H1 (cell line): ENCODE measurements around the gene HSF5. TPM values are rescaled to one million over a fixed set of nuclear protein-coding genes. Genes with fewer than 3 reads are reported as not detected.

Experiments used
- CTCF ChIA-PET: fragments of 300-600 bp; sonication (Branson Sonifier 250); formaldehyde crosslinking; loops from one replicate; lab custom pipeline; 2021; ENCODE audit not compliant: partially characterized antibody; lab: Charles Lee
- POLR2A ChIA-PET: fragments of 300-600 bp; sonication (Branson Sonifier 250); formaldehyde crosslinking; loops from one replicate; lab custom pipeline; 2021; ENCODE audit warnings: inconsistent platforms; ENCODE audit not compliant: partially characterized antibody; lab: Charles Lee
- DNase-seq, 2 experiments: peaks; one replicate each; pipeline versions ENCODE4 v3.0.0 to v3.0.0-alpha.2; 2010 to 2022; ENCODE audit warnings: low spot score in 2 of 2, low read depth in 1 of 2, mixed read lengths in 1 of 2
- FAIRE-seq: peaks from 2 replicates; lab custom pipeline; 2011; peaks lifted over from hg19 to GRCh38; lab: Jason Lieb, UNC
- H2AFZ ChIP-seq: 2 replicates; pipeline ENCODE4 v1.8.1; 2012; ENCODE audit warnings: low read length, inconsistent platforms
- H2AK5ac ChIP-seq: 2 replicates; pipeline ENCODE4 v1.6.1; 2013; ENCODE audit warnings: low read depth, low read length
- H2BK120ac ChIP-seq: replicated peaks from 2 replicates; pipeline ENCODE3; 2013; ENCODE audit warnings: low read depth, low read length, inconsistent platforms
- H2BK12ac ChIP-seq: 2 replicates; pipeline ENCODE4 v1.6.1; 2013; ENCODE audit warnings: low read depth, low read length
- H2BK15ac ChIP-seq: 2 replicates; pipeline ENCODE4 v1.6.1; 2013; ENCODE audit warnings: low read length
- H2BK20ac ChIP-seq: 2 replicates; pipeline ENCODE4 v1.6.1; 2013; ENCODE audit warnings: low read length
- H2BK5ac ChIP-seq: 2 replicates; pipeline ENCODE4 v1.6.1; 2013; ENCODE audit warnings: low read depth, low read length
- H3K14ac ChIP-seq: 2 replicates; pipeline ENCODE4 v1.6.1; 2013; ENCODE audit warnings: inconsistent platforms; ENCODE audit not compliant: insufficient read length
- H3K18ac ChIP-seq: 2 replicates; pipeline ENCODE4 v1.6.1; 2013; ENCODE audit warnings: low read length; ENCODE audit errors: extremely low read depth
- H3K23ac ChIP-seq: 2 replicates; pipeline ENCODE4 v1.6.1; 2013; ENCODE audit warnings: inconsistent platforms; ENCODE audit not compliant: insufficient read length
- H3K23me2 ChIP-seq: 2 replicates; pipeline ENCODE4 v1.6.1; 2013; ENCODE audit warnings: low read depth, low read length
- H3K27ac ChIP-seq: 2 replicates; pipeline ENCODE4 v1.6.1; 2011; ENCODE audit warnings: low read depth, low read length, inconsistent platforms
- H3K27me3 ChIP-seq, 4 experiments: replicated peaks in 1 of 4; 1 replicate in 1 of 4; 2 replicates in 3 of 4; pipeline versions ENCODE4 v1.6.1 to v1.8.1; 2011 to 2013; ENCODE audit warnings: low read length in 3 of 4, mild to moderate bottlenecking in 3 of 4, inconsistent platforms in 2 of 4, mixed read lengths in 2 of 4, moderate library complexity in 1 of 4; ENCODE audit not compliant: control insufficient read depth in 3 of 4, insufficient read depth in 3 of 4; ENCODE audit errors: extremely low read depth in 1 of 4
- H3K36me3 ChIP-seq, 4 experiments: 2 replicates each; pipeline versions ENCODE4 v1.6.1 to v1.8.1; 2011 to 2013; ENCODE audit warnings: mild to moderate bottlenecking in 4 of 4, low read length in 3 of 4, moderate library complexity in 2 of 4, control low read depth in 1 of 4, inconsistent platforms in 1 of 4; ENCODE audit not compliant: insufficient read depth in 4 of 4, control insufficient read depth in 2 of 4
- H3K4ac ChIP-seq: replicated peaks from 2 replicates; pipeline ENCODE3; 2013; ENCODE audit warnings: low read length, low read depth, mixed read lengths, inconsistent platforms; ENCODE audit not compliant: insufficient read length
- H3K4me1 ChIP-seq, 4 experiments: replicated peaks in 1 of 4; 1 replicate in 1 of 4; 2 replicates in 3 of 4; pipeline versions ENCODE4 v1.6.1 to v1.8.1; 2011 to 2013; ENCODE audit warnings: low read length in 3 of 4, inconsistent platforms in 2 of 4, mixed read lengths in 1 of 4; ENCODE audit not compliant: insufficient read depth in 4 of 4, control insufficient read depth in 3 of 4
- H3K4me2 ChIP-seq, 2 experiments: 2 replicates each; pipeline versions ENCODE4 v1.6.1 to v1.8.1; 2011 to 2013; ENCODE audit warnings: low read depth in 2 of 2, low read length in 2 of 2, control low read depth in 1 of 2, inconsistent platforms in 1 of 2, mild to moderate bottlenecking in 1 of 2; ENCODE audit not compliant: insufficient read depth in 1 of 2
- H3K4me3 ChIP-seq, 4 experiments: fragments of 200-600, 300-600 bp in 1 of 4; sonication (generic), shearing (Covaris generic), sonication (Bioruptor Twin) in 1 of 4; 2 replicates each; pipeline versions ENCODE4 v1.5.1 to v1.8.1; 2011 to 2016; ENCODE audit warnings: low read length in 4 of 4, low read depth in 3 of 4, control low read depth in 2 of 4, inconsistent platforms in 2 of 4, mild to moderate bottlenecking in 2 of 4, mixed read lengths in 1 of 4, moderate library complexity in 1 of 4; ENCODE audit not compliant: insufficient read depth in 2 of 4; ENCODE audit errors: extremely low read depth in 1 of 4
- H3K56ac ChIP-seq: replicated peaks from 2 replicates; pipeline ENCODE3; 2013; ENCODE audit warnings: low read depth, mild to moderate bottlenecking, mixed read lengths, low read length, inconsistent platforms; ENCODE audit not compliant: insufficient read length
- H3K79me1 ChIP-seq: 2 replicates; pipeline ENCODE4 v1.6.1; 2013; ENCODE audit warnings: low read depth, low read length, control low read depth
- H3K79me2 ChIP-seq, 2 experiments: 2 replicates each; pipeline versions ENCODE4 v1.6.1 to v1.8.1; 2012 to 2013; ENCODE audit warnings: low read length in 2 of 2, mild to moderate bottlenecking in 2 of 2, inconsistent platforms in 1 of 2; ENCODE audit not compliant: insufficient read depth in 2 of 2, control insufficient read depth in 1 of 2
- H3K9ac ChIP-seq, 4 experiments: replicated peaks in 1 of 4; 1 replicate in 1 of 4; 2 replicates in 3 of 4; pipeline versions ENCODE4 v1.6.1 to v1.8.1; 2011 to 2013; ENCODE audit warnings: low read depth in 3 of 4, low read length in 3 of 4, control low read depth in 2 of 4, mild to moderate bottlenecking in 2 of 4, moderate library complexity in 2 of 4, inconsistent platforms in 1 of 4; ENCODE audit errors: extremely low read depth in 1 of 4
- H3K9me3 ChIP-seq, 2 experiments: 2 replicates each; pipeline versions ENCODE4 v1.6.1 to v1.8.1; 2012 to 2013; ENCODE audit warnings: mild to moderate bottlenecking in 2 of 2, moderate library complexity in 2 of 2, control low read depth in 1 of 2, inconsistent platforms in 1 of 2, low read depth in 1 of 2, low read length in 1 of 2, mixed read lengths in 1 of 2; ENCODE audit not compliant: insufficient read depth in 2 of 2
- H4K20me1 ChIP-seq, 2 experiments: replicated peaks in 1 of 2; 2 replicates each; pipeline versions ENCODE3 to v1.8.1; 2011 to 2013; ENCODE audit warnings: inconsistent platforms in 2 of 2, low read length in 2 of 2, mild to moderate bottlenecking in 1 of 2; ENCODE audit not compliant: insufficient read depth in 2 of 2, control insufficient read depth in 1 of 2
- H4K5ac ChIP-seq: 2 replicates; pipeline ENCODE4 v1.6.1; 2013; ENCODE audit warnings: low read length, low read depth, mixed read lengths, inconsistent platforms; ENCODE audit not compliant: insufficient read length
- H4K8ac ChIP-seq: 2 replicates; pipeline ENCODE4 v1.8.0; 2013; ENCODE audit warnings: mild to moderate bottlenecking, moderate library complexity, low read length, inconsistent platforms; ENCODE audit not compliant: insufficient read depth; ENCODE audit errors: extremely low read depth
- H4K91ac ChIP-seq: replicated peaks from 2 replicates; pipeline ENCODE3; 2013; ENCODE audit warnings: low read length, mixed read lengths, inconsistent platforms; ENCODE audit not compliant: insufficient read length
- EZH2 ChIP-seq: fragments of 200-600 bp; sonication (generic); IDR thresholded peaks from 2 replicates; pipeline ENCODE4 v1.7.1; 2012; ENCODE audit warnings: low read depth, mild to moderate bottlenecking, moderate library complexity, low read length, inconsistent platforms; ENCODE audit not compliant: severe bottlenecking
- RXRA ChIP-seq: IDR thresholded peaks from 2 replicates; pipeline ENCODE4 v1.6.1; 2011; ENCODE audit warnings: low read depth, mild to moderate bottlenecking, low read length, moderate library complexity; ENCODE audit not compliant: insufficient read depth
- SP4 ChIP-seq: IDR thresholded peaks from 2 replicates; pipeline ENCODE4 v1.6.1; 2012; ENCODE audit warnings: low read length, inconsistent platforms
- TAF7 ChIP-seq: optimal IDR thresholded peaks from 2 replicates; pipeline ENCODE3; 2011; ENCODE audit warnings: low read depth, mild to moderate bottlenecking, inconsistent platforms, low read length, moderate library complexity, borderline replicate concordance
- WGBS, 2 experiments: shearing (Covaris generic) in 1 of 2; methylation state at CpG; one replicate each; pipeline versions ENCODE4 v1.1.6 to v1.1.7; 2013 to 2015; ENCODE audit warnings: low lambda C conversion rate in 2 of 2, mixed read lengths in 2 of 2, inconsistent platforms in 1 of 2, low coverage in 1 of 2, missing lambda C conversion rate in 1 of 2; ENCODE audit not compliant: insufficient replicate concordance in 2 of 2, insufficient coverage in 1 of 2, insufficient read length in 1 of 2; ENCODE audit errors: extremely low coverage in 1 of 2, missing lambda C conversion rate in 1 of 2; 5-methylcytosine and 5-hydroxymethylcytosine counted together
- polyA plus RNA-seq, 7 experiments: library from polyadenylated mRNA; depleted of rRNA in 3 of 7; stranded (reverse) in 5 of 7; unstranded in 2 of 7; fragments of >200 nt in 5 of 7; fragments of 200-250 nt in 2 of 7; gene quantifications; 1 replicate in 5 of 7; 2 replicates in 1 of 7; 4 replicates in 1 of 7; pipeline versions ENCODE4 v1.2.1 to v1.2.3, GENCODE V29; 2011 to 2013; ENCODE audit warnings: missing spikeins in 2 of 7, mixed read lengths in 2 of 7
- total RNA-seq: library from RNA; stranded (reverse); fragmentation: NEBNext Ultra II Directional; extraction: Animal tissue kit (Norgen Biotek cat#: 25700); gene quantifications from 2 replicates; pipeline ENCODE4 v1.2.1, GENCODE V29; 2021
- TF ChIP-seq, protein P1 (sequence below): IDR thresholded peaks from 2 replicates; pipeline ENCODE4 v1.6.1; 2012; ENCODE audit warnings: inconsistent platforms
- TF ChIP-seq, protein P2 (sequence below), 3 experiments: IDR thresholded peaks; 1 replicate in 2 of 3; 2 replicates in 1 of 3; pipeline versions ENCODE4 v1.5.1 to v1.6.1; 2011; ENCODE audit warnings: low read length in 3 of 3, mild to moderate bottlenecking in 3 of 3, inconsistent platforms in 2 of 3, low read depth in 1 of 3, moderate library complexity in 1 of 3; ENCODE audit not compliant: insufficient read depth in 1 of 3; ENCODE audit errors: control extremely low read depth in 1 of 3

HSF5 gene
- total and polyA plus RNA-seq, 2 of the 8 experiments (the other 6 are each of a cell fraction or from before 2014, with no cell fraction given) = not detected

DNA sequence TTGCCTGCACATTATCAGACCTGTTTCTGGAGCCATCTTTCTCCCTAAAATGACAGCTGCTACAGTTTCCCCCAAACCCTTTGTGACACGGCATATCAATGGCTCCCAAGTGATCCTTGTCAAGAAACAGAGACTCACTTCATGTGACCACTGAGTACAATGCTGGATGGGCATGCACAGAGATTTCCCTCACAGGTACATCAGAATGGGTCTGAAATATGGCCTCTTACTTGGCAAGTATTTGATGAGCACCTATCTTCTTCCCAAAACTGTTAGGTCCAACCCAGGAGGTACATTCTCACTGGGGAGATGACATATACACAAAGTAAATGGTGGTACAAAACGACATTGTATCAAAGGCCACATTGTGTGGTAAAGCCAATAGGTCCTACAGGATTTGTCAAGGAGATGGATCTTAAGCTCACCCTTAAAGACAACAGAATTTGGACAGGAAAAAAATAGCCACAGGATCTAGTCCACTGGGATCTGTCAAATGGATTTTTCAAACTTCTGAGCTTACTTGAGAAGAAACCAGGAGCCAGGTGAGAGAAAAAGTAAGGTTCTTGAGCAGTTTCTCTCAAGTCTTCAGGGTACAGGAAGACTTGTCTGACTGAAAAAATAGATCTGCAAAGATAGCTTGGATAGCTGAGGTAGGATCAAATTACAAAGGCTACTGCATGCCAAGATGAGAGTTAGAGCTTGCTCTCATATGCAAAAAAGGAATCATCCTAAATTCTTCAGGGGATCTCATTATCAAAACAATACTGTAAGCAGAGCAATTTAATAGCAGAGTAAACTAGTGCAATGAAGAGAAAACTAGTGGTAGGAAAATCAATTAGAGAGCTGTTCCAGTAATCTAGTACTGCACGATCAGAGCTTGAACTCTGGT lies 99.7 kb downstream of the HSF5 start:
- Histone ChIP-seq H4K91ac (no peak overlapping the region), H3K14ac (no peak overlapping the region), H2BK5ac (peak overlapping the region; percentile 2; the same call in 1 of the 2 replicates), H2AK5ac (no peak overlapping the region), H3K9ac (no peak overlapping the region), H3K4me1 (peaks cover 3 to 18% (median 6%) of the 10 kb centered on the region in 4 experiments; a peak in 5 of 7 replicates), H2AFZ (no peak overlapping the region), H2BK120ac (no peak overlapping the region), H3K79me2 (no peaks in the 10 kb centered on the region), H4K5ac (no peak overlapping the region), H4K20me1 (no peaks in the 10 kb centered on the region), H3K27me3 (no peaks in the 10 kb centered on the region; a peak in 1 of 7 replicates), H3K4me2 (peak overlapping the region; percentile 42 to 57), H2BK15ac (no peak overlapping the region), H3K79me1 (no peaks in the 10 kb centered on the region), H3K36me3 (no peaks in the 10 kb centered on the region), H3K4me3 (peak overlapping the region in 1 of 4 experiments; percentile 32; a peak in 2 of 8 replicates), H3K23ac (no peak overlapping the region), H4K8ac (no peak overlapping the region), H3K18ac (no peak overlapping the region), H3K9me3 (no peaks in the 10 kb centered on the region), H3K27ac (no peak overlapping the region)
- WGBS, 2 experiments = 72% methylated on average over 3 of the region's 3 CpGs; no CpG with 5 or more reads in 1 of the 2 experiments
- FAIRE-seq (no peak), DNase-seq (no peak)
- CTCF ChIA-PET = interaction anchor here (0.6 to 2.4 kb wide), 9 partner anchors 9 to 190 kb away, joined by 3 to 14 read pairs (median 4); no protein-coding TSS in a partner anchor
- TF ChIP-seq, protein P1, sequence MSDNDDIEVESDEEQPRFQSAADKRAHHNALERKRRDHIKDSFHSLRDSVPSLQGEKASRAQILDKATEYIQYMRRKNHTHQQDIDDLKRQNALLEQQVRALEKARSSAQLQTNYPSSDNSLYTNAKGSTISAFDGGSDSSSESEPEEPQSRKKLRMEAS = no peak
- TF ChIP-seq TAF7 (no peak), RXRA (no peak), EZH2 (no peak), SP4 (no peak)
- TF ChIP-seq, protein P2, sequence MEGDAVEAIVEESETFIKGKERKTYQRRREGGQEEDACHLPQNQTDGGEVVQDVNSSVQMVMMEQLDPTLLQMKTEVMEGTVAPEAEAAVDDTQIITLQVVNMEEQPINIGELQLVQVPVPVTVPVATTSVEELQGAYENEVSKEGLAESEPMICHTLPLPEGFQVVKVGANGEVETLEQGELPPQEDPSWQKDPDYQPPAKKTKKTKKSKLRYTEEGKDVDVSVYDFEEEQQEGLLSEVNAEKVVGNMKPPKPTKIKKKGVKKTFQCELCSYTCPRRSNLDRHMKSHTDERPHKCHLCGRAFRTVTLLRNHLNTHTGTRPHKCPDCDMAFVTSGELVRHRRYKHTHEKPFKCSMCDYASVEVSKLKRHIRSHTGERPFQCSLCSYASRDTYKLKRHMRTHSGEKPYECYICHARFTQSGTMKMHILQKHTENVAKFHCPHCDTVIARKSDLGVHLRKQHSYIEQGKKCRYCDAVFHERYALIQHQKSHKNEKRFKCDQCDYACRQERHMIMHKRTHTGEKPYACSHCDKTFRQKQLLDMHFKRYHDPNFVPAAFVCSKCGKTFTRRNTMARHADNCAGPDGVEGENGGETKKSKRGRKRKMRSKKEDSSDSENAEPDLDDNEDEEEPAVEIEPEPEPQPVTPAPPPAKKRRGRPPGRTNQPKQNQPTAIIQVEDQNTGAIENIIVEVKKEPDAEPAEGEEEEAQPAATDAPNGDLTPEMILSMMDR (IDR thresholded peaks at IDR 0.05; ENCODE audit: control extremely low read depth in 1 of 3, insufficient read depth in 1 of 3, low read depth in 1 of 3, low read length in 3 of 3) = no peak
- TF ChIP-seq, all 59 proteins: peak for 0
- no peaks in the 10 kb centered on the region for H3K23me2 ChIP-seq
- no peak overlapping the region for H2BK20ac ChIP-seq
- no peak overlapping the region for H3K56ac ChIP-seq
- no peak overlapping the region for H3K4ac ChIP-seq
- POLR2A ChIA-PET = interaction anchor here (1.3 to 2.2 kb wide), 3 partner anchors 28 to 41 kb away, joined by 4 to 10 read pairs (median 7); partner anchors contain the start of genes RNF43 and SUPT4H1
- H2BK12ac ChIP-seq = peak overlapping the region; percentile 69; the same call in 1 of the 2 replicates
